Measurements from ENCODE around the gene SLX9.

SLX9 gene

GRCh38 chr21:44952116-44952928 lies 12.5 kb downstream of the SLX9 start:
- H3K9me3 Mint-ChIP-seq: no peaks in the 10 kb centered on the region
- H3K4me3 Mint-ChIP-seq: no peak overlapping the region
- DNase-seq (ENCODE audit: low spot score in 2 of 2) (no peak), ATAC-seq (no peak)
- peaks cover 34% of the 10 kb centered on the region for H3K4me1 Mint-ChIP-seq
- H3K27ac Mint-ChIP-seq: peak overlapping the region; percentile 63
- H3K36me3 Mint-ChIP-seq: peaks cover 31% of the 10 kb centered on the region

GRCh38 chr21:44952929-44953627 lies 13.2 kb downstream of the SLX9 start:
- ATAC-seq: no peak
- DNase-seq (ENCODE audit: low spot score in 2 of 2): no peak
- Mint-ChIP-seq H3K27ac (peak overlapping the region; percentile 63), H3K4me1 (peaks cover 33% of the 10 kb centered on the region), H3K36me3 (peaks cover 39% of the 10 kb centered on the region), H3K4me3 (no peak overlapping the region), H3K9me3 (no peaks in the 10 kb centered on the region)

GRCh38 chr21:44953628-44954021 lies 13.8 kb downstream of the SLX9 start:
- H3K4me3 Mint-ChIP-seq: no peak overlapping the region
- ATAC-seq (no peak), DNase-seq (ENCODE audit: low spot score in 2 of 2) (no peak)
- H3K27ac Mint-ChIP-seq: no peak overlapping the region
- no peaks in the 10 kb centered on the region for H3K9me3 Mint-ChIP-seq
- H3K36me3 Mint-ChIP-seq: peaks cover 44% of the 10 kb centered on the region
- H3K4me1 Mint-ChIP-seq: peaks cover 33% of the 10 kb centered on the region

GRCh38 chr21:44954281-44954771 lies 14.5 kb downstream of the SLX9 start:
- DNase-seq (ENCODE audit: low spot score in 2 of 2): no peak
- ATAC-seq: no peak
- peaks cover 32% of the 10 kb centered on the region for H3K4me1 Mint-ChIP-seq
- no peak overlapping the region for H3K27ac Mint-ChIP-seq
- H3K4me3 Mint-ChIP-seq: no peak overlapping the region
- H3K36me3 Mint-ChIP-seq: peaks cover 51% of the 10 kb centered on the region
- no peaks in the 10 kb centered on the region for H3K9me3 Mint-ChIP-seq

- Mint-ChIP-seq H3K4me3 (no peak overlapping the region), H3K27ac (no peak overlapping the region), H3K4me1 (peaks cover 27% of the 10 kb centered on the region), H3K36me3 (peaks cover 60% of the 10 kb centered on the region), H3K9me3 (no peaks in the 10 kb centered on the region)
- DNase-seq (ENCODE audit: low spot score in 2 of 2) (no peak), ATAC-seq (no peak)
Measured at GRCh38 chr21:44955141-44955797, 15.4 kb downstream of the SLX9 start.

GRCh38 chr21:44955798-44956175 lies 16.0 kb downstream of the SLX9 start:
- DNase-seq (ENCODE audit: low spot score in 2 of 2): no peak
- H3K27ac Mint-ChIP-seq: no peak overlapping the region
- no peak for ATAC-seq
- peaks cover 65% of the 10 kb centered on the region for H3K36me3 Mint-ChIP-seq
- H3K4me3 Mint-ChIP-seq: no peak overlapping the region
- H3K4me1 Mint-ChIP-seq: peaks cover 27% of the 10 kb centered on the region
- H3K9me3 Mint-ChIP-seq: no peaks in the 10 kb centered on the region

- peaks cover 72% of the 10 kb centered on the region for H3K36me3 Mint-ChIP-seq
- no peak for ATAC-seq
- no peak overlapping the region for H3K4me3 Mint-ChIP-seq
- peaks cover 27% of the 10 kb centered on the region for H3K4me1 Mint-ChIP-seq
- no peak overlapping the region for H3K27ac Mint-ChIP-seq
- no peaks in the 10 kb centered on the region for H3K9me3 Mint-ChIP-seq
- DNase-seq (ENCODE audit: low spot score in 2 of 2): no peak
Measured at GRCh38 chr21:44956356-44957046, 16.7 kb downstream of the SLX9 start.

- DNase-seq (ENCODE audit: low spot score in 2 of 2) (no peak), ATAC-seq (no peak)
- Mint-ChIP-seq H3K9me3 (no peaks in the 10 kb centered on the region), H3K4me3 (no peak overlapping the region), H3K36me3 (peaks cover 79% of the 10 kb centered on the region), H3K27ac (no peak overlapping the region), H3K4me1 (peaks cover 27% of the 10 kb centered on the region)
Measured at GRCh38 chr21:44957047-44957831, 17.4 kb downstream of the SLX9 start.

- no peak overlapping the region for H3K4me3 Mint-ChIP-seq
- ATAC-seq: no peak
- H3K4me1 Mint-ChIP-seq: peaks cover 22% of the 10 kb centered on the region
- no peaks in the 10 kb centered on the region for H3K9me3 Mint-ChIP-seq
- DNase-seq (ENCODE audit: low spot score in 2 of 2): no peak
- H3K36me3 Mint-ChIP-seq: peaks cover 83% of the 10 kb centered on the region
- H3K27ac Mint-ChIP-seq: no peak overlapping the region
Measured at GRCh38 chr21:44957901-44958451, 18.1 kb downstream of the SLX9 start.

- peaks cover 89% of the 10 kb centered on the region for H3K36me3 Mint-ChIP-seq
- no peak for DNase-seq (ENCODE audit: low spot score in 2 of 2)
- no peak overlapping the region for H3K27ac Mint-ChIP-seq
Measured at GRCh38 chr21:44958471-44959191, 18.8 kb downstream of the SLX9 start.

GRCh38 chr21:44959376-44960091 lies 19.7 kb downstream of the SLX9 start:
- H3K4me1 Mint-ChIP-seq: peaks cover 28% of the 10 kb centered on the region
- ATAC-seq (no peak), DNase-seq (ENCODE audit: low spot score in 2 of 2) (no peak)
- no peaks in the 10 kb centered on the region for H3K9me3 Mint-ChIP-seq
- H3K4me3 Mint-ChIP-seq: no peak overlapping the region
- peaks cover 95% of the 10 kb centered on the region for H3K36me3 Mint-ChIP-seq
- H3K27ac Mint-ChIP-seq: no peak overlapping the region

More at GRCh38 chr21:44958471-44959191, 18.8 kb downstream of the SLX9 start:
- H3K4me3 Mint-ChIP-seq: no peak overlapping the region
- peaks cover 25% of the 10 kb centered on the region for H3K4me1 Mint-ChIP-seq
- no peaks in the 10 kb centered on the region for H3K9me3 Mint-ChIP-seq
- ATAC-seq: no peak

- H3K27ac Mint-ChIP-seq: no peak overlapping the region
- H3K9me3 Mint-ChIP-seq: no peaks in the 10 kb centered on the region
- ATAC-seq: no peak
- H3K36me3 Mint-ChIP-seq: peaks cover 92% of the 10 kb centered on the region
- peaks cover 34% of the 10 kb centered on the region for H3K4me1 Mint-ChIP-seq
- DNase-seq (ENCODE audit: low spot score in 2 of 2): no peak
- no peak overlapping the region for H3K4me3 Mint-ChIP-seq
Measured at GRCh38 chr21:44960141-44961092, 20.6 kb downstream of the SLX9 start.

All from stimulated activated effector memory CD8-positive, alpha-beta T cell treated with anti-CD3 and anti-CD28 coated beads, Interleukin-12 subunit alpha, Interleukin-12 subunit beta, amount 100 ng/mL, for 72 hours (primary cell).